HG03342 (cell line): Measurements from ENCODE around the gene MAP7D1.
"Not testable (repeated sequence)": the region's sequence is repeated elsewhere in the genome, so short reads cannot be mapped to it uniquely, and the experiment has no call there.

ENCODE experiments used
- ATAC-seq: cut with Tn5 transposase; IDR thresholded peaks from one replicate; pipeline ENCODE4 v1.9.1; 2021; ENCODE audit warnings: mild to moderate bottlenecking, moderate library complexity; ENCODE audit not compliant: unreplicated experiment

MAP7D1 gene

DNA sequence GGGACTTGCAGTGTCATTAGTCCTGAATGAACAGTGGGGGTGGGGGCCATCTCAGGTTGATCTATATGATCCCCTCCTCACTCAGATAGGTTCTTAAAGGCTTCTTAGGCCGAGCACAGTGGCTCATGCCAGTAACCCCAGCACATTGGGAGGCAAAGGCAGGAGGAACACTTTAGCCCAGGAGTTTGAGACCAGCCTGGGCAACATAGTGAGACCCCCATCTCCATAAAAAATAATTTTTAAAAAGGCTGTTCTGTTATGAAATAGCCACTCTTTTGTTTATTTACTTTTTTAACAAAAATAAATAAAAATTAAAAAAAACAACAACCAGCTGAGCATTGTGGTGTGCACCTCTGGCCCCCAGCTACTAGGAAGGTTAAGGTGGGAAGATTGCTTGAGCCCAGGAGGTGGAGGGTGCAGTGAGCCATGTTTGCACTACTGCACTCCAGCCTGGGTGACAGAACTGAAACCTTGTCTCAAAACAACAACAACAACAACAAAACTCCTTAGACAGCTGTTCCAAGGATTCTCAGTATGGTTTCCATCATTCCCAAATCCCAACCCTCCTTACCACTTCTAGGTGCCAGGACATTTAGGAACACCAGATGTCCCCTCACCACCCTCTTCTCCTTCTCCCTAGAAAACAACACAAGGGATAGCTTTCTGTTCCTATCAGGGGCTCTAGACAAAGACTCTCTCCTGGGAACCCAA, 4.7 kb upstream of the MAP7D1 start:
- no peak for ATAC-seq

DNA sequence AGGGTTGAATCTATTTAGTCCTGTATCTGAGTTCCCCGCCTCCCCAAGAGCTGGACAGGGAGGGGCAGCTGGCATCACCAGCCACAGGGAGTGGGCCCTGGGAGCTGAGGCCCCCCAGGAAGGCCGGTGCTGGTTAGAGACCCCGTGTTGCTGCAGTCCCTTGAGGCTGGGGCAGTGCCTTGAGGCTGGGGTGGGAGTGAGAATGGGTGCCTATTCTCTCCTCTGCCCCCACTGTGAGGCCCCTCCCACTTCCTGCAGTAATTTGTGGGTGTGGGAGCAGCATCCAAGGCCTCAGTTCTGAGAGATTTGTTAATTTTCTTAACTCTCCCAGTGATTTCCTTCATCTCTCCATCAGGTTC, 4.1 kb upstream of the MAP7D1 start:
- ATAC-seq: no peak

DNA sequence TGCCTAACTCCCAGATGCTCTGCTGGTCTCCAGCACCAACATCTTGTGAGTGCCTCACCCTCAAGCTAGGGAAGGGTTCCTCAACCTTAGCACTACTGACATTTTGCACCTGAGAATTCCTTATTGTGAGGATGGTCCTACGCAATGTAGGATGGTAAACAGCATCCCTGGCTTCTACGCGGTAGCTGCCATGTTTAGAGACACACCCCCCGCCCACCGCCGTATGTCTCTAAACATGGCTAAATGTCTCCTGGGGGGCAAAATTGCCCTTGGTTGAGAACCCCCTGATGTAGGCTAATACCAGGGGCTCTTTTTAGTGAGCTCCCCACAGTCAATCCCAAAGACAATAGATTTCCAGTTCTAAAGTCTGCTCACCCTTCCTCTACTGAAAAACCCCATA, 2.5 kb upstream of the MAP7D1 start:
- ATAC-seq: no peak

DNA sequence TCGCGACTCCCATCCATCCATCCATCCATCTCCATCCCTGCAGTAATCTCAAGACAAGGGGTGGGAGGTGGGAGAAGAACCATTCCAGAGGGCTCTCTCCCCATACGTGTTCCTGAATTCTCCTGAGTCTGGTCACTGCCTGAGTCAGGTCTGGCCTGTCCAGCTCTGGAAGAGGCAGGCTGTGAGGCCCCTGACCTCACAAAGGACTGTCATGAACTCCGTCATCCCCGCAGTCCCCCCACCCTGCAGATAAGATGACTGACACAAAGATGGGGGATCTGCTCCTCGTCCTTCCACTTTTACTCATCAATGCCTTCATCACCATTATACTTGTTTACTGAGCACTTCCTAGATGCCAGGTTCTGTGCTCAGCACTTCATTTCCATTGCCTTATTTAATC, 1.6 kb upstream of the MAP7D1 start:
- no peak for ATAC-seq

DNA sequence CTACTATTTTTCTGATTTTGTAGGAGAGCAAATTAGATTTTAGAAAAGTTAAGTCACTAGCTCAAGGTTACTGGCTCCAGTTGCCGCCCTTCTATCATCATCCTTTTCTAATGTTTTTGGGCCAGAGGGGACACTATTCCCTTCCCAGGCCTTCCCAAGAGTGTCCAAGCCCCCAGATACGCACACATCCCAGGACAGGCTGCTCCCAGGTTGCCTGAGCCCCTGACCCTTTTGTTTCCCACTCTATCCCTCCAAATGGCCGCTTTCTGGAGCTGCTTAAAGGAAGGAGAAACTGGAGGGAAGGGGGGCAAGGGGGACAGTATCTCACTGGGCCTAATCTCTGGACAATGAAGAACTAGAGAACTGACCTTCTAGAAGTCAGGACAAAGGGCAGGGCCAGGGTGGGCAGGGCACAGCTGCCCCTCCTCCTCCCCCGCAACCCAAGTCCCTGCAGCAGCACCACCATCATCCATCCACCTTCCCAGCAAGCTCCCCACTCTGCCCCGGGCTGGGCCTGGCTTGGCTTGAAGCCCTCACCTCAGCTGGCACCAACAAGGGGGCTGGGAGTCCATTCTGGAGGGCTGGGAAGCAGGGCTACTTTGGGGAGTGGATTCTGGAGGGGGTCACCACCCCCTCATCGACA, 1.1 kb upstream of the MAP7D1 start:
- ATAC-seq: no peak

DNA sequence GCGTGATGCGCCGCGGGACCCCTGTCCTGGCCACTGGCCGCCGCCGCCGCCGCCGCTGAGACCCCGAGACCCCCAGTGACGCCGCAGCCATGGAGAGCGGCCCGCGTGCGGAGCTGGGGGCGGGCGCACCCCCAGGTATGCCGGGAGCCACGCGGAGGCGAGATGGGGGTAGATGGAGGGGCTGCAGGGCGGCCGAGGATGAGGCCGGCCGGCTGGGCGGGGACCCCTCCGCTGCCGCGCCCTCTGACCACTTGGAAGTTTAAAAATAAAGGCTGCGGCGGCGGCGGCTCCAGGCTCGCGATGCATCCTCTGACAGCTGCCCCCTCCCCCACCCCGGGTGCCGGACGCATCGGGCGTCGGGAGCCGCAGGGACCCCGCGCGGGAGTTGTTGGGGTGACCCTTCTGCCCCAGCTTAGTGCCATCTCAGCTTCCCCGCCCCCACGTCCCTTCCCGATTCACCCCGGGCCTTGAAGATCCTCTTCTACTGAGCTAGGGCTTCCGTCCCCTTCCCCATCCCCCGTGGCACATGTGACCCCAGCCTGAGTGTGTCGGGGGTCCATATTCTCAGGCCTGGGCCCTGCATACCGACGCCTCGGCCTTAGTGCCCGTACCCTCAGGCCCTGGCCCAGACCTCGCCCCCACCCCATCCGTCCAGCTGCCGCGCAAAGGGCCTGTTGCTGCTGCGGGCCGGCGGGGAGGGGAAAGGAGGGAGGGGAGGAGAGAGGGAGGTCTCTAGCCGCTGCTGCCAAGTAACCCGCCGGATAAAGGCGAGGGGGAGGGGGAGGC, 562 bp downstream of the MAP7D1 start:
- ATAC-seq: no peak

DNA sequence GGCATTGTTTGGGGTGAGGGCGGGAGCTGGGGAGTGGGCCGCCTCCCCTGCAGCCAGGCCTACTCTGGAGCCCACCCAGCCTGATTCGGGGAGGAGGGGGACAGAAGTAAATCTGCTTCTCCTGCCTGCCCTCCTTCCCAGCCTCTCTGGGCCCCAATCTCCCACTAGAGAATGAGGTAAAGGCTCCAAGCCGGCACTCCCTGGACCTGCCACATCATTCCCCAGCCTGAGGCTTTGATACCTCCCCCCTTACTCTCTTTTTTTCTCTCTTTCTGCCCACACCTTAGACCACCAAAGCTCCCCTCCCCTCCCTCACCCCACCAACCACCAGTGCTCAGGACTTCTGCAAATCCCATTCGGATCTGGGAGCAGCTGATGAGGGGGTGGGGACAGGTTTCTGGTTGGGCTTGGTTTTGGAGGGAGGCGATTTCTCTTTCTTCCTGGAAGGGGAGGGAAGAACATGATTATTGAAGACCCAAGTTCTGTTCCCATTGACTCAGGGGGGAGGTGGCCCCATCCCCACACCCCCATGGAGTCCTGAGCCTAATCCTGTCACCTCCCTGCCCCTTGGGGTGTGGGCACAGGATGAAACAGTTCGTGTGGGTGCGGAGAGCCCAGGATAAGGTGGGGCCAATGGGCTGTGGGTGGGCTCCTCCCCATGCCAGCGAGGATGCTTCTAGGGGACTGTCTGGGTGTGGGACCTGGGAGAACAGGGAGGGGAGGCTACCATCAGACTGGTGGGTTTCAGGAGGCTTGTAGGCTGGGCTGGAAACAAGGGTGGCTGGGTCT, 1.3 kb downstream of the MAP7D1 start:
- no peak for ATAC-seq

DNA sequence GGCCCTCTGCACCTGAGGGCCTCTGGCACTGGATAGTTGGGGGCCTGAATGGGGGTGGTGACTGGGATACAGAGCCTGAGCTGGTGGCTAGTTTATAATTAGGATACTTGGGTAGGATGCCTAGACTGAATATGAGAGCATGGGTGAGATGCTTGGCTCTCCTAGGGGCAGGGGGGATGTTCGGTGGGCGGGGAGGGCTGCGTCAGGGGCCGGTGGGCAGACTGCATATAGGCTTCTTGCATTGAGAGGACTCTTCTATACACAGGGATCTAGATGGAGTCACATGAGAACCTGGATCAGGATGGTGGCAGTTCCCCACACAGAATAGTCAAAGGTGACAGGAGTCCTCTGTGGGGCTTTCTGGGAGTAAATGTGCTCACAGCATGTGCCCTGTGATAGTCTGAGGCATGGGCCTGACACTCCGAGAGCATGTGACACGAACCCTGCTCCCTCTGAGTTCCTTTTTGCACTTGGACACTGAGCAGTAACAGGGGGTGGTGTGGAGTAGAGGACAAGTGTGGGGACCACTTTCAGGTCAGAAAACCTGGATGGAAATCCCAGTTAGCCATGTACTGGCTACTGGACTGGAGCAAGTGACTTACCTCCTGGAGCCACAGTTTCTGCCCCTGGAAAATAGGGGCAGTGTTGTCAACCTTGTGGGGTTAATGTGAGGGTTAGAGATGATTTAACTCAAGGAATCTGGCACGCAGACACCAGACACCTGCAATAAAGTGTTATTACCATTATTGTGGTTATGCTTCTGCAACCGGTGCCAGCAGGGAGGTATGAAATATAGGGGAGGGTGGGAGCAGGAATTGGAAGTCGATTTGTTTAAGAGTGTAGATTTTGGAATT, 2.2 kb downstream of the MAP7D1 start:
- no peak for ATAC-seq

DNA sequence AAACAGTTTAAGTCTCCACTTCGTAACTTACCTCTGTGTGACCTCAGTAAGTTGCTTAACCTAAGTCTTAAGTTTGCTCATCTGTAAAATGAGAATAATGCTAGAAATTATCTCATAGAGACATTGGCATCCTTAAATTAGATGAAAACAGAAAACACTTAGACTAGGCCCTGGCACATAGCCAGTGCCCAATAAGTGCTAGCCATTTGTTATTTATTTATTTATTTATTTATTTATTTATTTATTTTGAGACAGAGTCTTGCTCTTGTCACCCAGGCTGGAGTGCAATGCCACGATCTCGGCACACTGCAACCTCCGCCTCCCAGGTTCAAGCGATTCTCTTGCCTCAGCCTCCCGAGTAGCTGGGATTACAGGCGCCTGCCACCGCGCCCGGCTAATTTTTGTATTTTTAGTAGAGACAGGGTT, 2.9 kb downstream of the MAP7D1 start:
- ATAC-seq: not testable (repeated sequence)

DNA sequence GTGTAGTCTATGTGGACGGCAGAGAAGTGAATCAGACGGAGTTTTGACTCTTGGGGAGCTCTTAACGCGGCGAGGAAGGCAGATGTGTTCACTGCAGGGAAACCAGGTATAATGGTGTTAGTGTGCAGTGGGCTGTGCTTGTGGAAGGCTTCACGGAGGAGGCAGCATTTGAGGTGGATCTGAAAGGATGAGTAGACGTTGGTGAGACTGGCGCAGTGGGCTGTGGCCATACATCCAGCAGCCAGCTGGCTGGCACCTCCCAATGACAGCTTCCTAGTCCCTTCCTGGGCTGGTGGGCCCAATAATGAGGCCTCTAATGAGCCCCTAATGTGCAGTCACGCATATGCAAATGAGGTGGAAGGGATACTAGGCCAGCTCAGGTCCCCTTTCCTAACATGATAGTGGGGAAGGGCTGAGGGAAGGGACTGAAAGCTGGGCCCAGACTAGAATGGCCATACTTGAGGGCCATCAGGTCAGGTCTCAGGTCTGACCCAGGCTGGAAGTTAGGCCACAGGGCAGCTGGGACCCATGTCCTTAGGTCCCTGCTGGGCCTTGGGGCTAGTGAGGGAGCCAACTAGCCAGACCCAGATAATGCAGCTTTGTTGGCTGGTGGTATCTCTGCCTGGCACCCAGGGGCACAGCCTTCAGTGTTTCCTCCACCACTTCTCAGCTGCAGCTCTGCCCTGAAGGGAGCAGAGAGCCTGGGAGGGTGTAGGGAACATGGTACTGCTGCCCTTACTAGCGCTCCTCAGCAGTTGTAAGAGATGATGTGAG, 3.8 kb downstream of the MAP7D1 start:
- ATAC-seq: no peak

DNA sequence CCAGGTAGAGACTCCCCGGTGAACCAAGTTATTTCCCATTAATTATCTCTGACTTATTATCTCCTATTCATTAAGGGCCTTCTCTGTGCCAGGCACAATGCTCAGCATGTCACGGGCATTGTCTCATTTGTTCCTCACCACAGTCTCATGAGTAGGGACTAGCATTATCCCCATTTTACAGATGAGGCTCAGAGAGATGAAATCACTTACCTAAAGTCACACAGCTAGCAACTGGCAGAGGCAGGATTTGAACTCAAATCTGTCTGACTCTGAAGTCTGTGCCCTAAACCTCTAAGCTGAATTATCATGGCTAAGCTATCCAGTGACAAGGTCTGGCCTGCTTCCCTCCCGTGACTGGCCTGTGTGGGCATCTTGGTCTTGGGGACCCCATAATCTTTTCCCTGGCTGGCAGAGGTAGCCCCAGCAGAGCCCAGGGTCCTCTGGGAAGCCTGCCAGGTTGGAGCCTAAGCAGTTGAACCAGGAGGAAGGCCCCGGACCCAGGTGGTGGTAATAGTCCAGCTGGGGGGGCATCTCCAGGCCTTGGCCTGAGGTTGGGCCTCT, 4.5 kb downstream of the MAP7D1 start:
- no peak for ATAC-seq

DNA sequence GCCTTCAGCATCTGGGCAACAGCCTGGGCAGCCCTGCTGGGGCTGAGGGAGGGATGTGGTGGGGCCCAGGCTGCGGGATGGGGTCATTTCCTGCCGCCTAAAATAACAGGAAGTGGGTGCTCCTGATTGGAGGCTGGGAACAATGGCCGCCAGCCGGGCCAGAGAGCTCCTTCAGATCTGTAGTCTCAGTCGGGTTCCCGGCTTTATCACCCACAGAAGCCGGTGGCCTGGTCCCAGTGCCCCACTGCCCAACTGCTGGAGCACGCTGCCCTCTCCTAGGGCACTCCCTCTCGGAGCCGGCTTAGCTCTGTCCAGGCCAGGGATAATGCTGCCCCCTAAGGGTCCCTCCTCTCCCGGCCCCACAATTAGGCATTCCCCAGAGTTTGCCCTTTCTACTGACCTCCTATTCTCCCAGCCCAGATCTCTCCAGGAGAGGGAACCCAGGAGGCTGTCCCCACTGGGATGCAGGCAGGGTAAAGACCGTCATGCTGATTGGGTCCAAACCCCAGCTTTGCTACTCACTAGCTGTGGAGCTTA, 5.1 kb downstream of the MAP7D1 start:
- ATAC-seq: no peak

DNA sequence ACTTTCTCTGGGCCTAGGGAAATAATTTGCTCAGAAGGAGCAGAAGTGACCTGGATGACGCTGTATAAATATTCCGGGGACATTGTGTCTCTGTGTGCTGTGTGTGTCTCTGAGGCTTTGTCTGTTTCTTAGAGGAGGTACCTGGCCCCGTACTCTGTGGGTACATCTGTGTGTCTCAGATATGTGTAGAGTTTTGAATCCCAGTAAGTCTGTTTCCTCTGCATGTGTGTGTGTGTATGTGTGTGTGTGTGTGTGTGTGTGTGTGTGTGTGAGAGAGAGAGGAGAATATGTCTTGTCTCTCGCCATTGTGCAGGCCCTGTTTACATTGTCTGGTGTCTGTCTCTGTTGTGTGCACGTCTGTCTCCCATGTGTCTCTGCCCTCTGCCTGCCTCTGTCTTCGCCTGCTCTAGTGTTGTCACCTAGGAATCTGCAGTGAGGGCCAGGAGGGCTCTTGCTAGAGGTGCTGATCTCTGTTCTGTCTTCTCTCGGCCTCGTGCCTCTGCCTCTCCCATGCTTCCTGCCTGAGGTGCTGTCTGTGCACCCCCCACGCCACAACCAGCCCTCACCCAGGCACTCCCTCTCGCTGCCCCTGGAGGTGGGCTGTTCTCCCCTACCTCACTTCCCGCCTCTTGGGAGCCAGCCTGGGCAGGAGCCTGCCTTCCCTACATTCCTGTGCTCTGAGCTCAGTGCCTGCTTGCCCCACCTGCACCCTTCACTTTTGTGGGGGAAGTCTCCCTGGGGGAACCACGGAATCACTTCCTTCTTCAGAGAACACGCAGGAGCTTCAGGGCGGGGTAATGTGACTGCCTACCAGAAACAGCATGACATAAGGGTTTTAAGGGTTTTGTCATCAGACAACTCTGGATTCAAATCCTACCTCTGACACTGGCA, 5.9 kb downstream of the MAP7D1 start:
- ATAC-seq: peak; percentile 44

DNA sequence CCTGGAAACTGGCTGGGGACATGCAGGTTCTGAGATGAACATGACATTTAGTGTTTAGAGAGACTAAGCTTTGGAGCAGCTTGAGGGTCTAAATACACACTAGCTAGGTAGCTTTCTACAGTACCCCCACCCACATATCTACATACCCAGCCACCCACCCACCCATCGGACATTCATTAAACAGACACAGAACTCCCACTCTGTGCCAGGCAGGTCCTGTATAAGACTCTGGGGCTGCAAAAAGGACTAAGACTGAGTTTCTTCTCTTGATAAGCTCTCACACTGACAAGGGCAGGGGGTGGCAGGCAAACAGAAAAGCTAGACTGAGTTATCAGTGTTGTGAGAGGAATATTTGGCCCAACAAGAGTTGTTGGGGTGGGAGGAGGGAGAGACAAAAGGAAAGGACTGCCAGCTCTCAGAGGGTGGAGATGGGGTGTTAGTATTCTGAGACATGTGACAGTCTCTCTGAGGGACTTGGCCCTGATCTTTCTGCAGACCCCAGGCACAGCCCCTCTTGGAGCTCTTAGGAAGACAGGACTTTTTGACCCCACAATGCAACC, 6.8 kb downstream of the MAP7D1 start:
- ATAC-seq: no peak

DNA sequence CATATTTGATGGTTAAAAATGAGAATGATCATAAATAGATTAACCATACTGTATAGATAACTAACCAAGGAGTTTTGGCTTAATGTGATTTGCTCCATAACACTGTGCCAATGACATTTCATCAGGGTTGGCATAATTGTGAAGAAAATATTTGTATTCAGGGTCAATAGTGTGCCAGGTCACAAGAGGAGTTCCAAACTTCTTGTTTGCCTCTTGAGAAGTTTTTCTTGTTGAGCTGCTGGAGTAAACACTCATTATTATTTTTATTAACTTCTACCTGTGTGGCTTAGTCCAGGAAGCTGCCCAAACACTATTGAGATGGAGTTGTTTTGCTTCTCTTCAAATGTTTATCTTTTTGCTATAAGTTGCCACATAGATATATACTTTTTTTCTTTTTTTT, 7.5 kb downstream of the MAP7D1 start:
- ATAC-seq: no peak

DNA sequence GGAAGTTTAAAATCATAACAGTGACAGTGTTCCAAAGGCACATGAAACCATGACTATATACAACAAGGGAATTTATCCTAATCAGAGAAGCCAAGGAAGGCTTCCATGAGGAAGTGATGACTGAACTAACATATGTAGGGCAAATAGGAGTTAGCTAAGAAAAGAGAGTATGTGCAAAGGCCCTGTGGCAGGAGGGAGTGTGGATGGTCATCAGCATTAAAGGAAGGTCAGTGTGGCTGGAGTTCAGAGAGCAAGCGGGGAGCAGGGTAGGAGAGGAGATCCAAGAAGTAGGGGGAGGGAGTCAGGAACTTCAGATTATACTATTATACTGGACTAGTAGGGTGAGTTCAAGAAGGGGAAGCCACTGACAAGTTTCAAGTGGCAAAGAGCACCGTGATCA, 8.4 kb downstream of the MAP7D1 start:
- no peak for ATAC-seq

DNA sequence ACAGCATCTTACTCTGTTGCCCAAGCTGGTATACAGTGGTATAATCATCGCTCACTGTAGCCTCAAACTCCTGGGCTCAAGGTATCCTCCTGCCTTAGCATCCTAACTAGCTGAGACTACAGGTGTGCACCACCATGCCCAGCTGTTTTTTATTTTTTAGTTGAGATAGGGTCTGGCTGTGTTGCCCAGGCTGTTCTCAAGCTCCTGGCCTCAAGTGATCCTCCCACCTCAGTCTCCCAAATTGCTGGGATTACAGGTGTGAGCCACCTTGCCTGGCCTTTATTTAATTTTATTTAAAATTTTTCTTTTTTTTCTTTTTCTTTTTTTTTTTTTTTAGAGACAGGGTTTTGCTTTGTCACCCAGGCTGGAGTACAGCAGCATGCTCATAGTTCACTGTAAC, 9.2 kb downstream of the MAP7D1 start:
- no peak for ATAC-seq

DNA sequence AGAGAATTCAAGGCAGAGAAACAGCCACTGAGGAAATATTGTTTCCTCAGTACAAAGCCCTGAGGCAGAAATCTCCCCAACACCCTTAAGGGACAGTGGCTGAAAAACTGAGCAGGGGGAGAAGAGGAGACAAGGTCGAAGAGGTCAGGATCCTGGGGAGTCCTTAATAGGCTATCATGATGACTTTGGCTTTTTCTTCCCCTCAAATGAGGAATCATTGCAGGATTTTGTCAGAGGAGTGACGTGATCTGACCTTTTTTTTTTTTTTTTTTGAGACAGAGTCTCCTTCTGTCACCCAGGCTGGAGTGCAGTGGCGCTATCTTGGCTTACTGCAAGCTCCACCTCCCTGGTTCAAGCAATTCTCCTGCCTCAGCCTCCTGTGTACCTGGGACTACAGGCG, 10.2 kb downstream of the MAP7D1 start:
- no peak for ATAC-seq
